HUES48 (cell line): ENCODE measurements around the gene NCKAP5.

ENCODE experiments used
- H3K27ac ChIP-seq: one replicate; pipeline ENCODE4 v1.7.0; 2013; ENCODE audit warnings: low read depth, low read length, inconsistent platforms
- H3K27me3 ChIP-seq: 2 replicates; pipeline ENCODE4 v1.6.1; 2013; ENCODE audit warnings: mild to moderate bottlenecking, low read length; ENCODE audit not compliant: control insufficient read depth, insufficient read depth
- H3K36me3 ChIP-seq: 2 replicates; pipeline ENCODE4 v1.6.1; 2013; ENCODE audit warnings: low read length; ENCODE audit not compliant: control insufficient read depth, insufficient read depth
- H3K4me1 ChIP-seq: 2 replicates; pipeline ENCODE4 v1.6.1; 2013; ENCODE audit warnings: mild to moderate bottlenecking, low read length; ENCODE audit not compliant: control insufficient read depth, insufficient read depth
- H3K4me3 ChIP-seq: 2 replicates; pipeline ENCODE4 v1.5.1; 2013; ENCODE audit warnings: mild to moderate bottlenecking, low read depth, low read length
- H3K9ac ChIP-seq: 2 replicates; pipeline ENCODE4 v1.6.1; 2013; ENCODE audit warnings: mild to moderate bottlenecking, low read depth, low read length, moderate library complexity
- H3K9me3 ChIP-seq: 2 replicates; pipeline ENCODE4 v1.6.1; 2013; ENCODE audit warnings: low read length; ENCODE audit not compliant: control insufficient read depth, insufficient read depth

The NCKAP5 gene

DNA sequence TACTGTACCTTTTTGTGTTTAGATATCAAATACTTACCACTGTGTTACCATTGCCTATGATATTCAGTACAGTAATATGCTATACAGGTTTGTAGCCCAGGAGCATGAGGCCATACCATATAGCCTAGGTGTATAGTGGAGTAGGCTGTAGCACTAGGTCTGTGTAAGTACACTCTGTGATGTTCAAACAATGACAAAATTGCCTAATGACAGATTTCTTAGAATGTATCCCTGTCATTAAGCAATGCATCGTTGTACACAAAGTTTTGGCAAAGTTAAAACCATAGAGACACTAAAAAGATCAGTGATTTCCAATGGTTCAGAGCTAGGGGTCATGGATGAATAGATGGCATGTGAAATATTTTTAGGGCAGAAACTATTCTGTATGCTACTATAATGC is 415.5 kb downstream of the NCKAP5 start:
- no peak overlapping the region for H3K27ac ChIP-seq
- no peak overlapping the region for H3K4me3 ChIP-seq
- no peak overlapping the region for H3K9ac ChIP-seq
- no peaks in the 10 kb centered on the region for H3K27me3 ChIP-seq
- H3K36me3 ChIP-seq, result no peaks in the 10 kb centered on the region
- H3K9me3 ChIP-seq, result no peaks in the 10 kb centered on the region; the same call in 1 of the 2 replicates
- H3K4me1 ChIP-seq, result peaks cover 7% of the 10 kb centered on the region; the same call in 1 of the 2 replicates

- Histone ChIP-seq H3K36me3 (no peaks in the 10 kb centered on the region), H3K27ac (no peak overlapping the region), H3K4me3 (no peak overlapping the region), H3K4me1 (peaks cover 7% of the 10 kb centered on the region; the same call in 1 of the 2 replicates), H3K9me3 (no peaks in the 10 kb centered on the region; the same call in 1 of the 2 replicates), H3K9ac (no peak overlapping the region), H3K27me3 (no peaks in the 10 kb centered on the region)
Measured at GRCh38 chr2:133148187-133148586, 420.1 kb downstream of the NCKAP5 start.

DNA sequence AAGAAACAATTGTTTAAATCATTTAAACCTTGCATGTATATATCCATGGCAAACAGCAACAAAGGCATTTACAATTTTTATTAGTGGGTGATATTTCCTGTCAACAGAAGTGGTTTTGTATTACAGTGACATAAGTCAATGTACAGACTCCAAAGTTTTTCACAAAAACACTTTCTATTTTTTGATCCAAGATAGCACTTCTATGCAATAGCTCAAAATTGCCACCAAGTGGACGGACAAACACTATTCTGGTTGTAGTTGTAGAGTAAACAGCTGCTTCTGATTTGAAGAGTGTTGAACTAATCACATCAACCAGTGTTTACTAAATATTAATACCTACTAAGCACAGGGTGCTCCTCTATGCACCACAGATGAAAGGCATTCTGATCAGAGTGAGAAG is 421.4 kb downstream of the NCKAP5 start:
- Histone ChIP-seq H3K27me3 (no peaks in the 10 kb centered on the region), H3K4me3 (no peak overlapping the region), H3K36me3 (no peaks in the 10 kb centered on the region)

GRCh38 chr2:133143645-133144044 is 424.6 kb downstream of the NCKAP5 start:
- Histone ChIP-seq H3K27ac (no peak overlapping the region), H3K4me1 (peaks cover 35% of the 10 kb centered on the region), H3K9me3 (no peaks in the 10 kb centered on the region), H3K9ac (no peak overlapping the region), H3K36me3 (no peaks in the 10 kb centered on the region), H3K27me3 (no peaks in the 10 kb centered on the region), H3K4me3 (no peak overlapping the region)

More for the DNA sequence above, 421.4 kb downstream of the NCKAP5 start:
- Histone ChIP-seq H3K4me1 (peaks cover 11% of the 10 kb centered on the region; the same call in 1 of the 2 replicates), H3K9ac (no peak overlapping the region), H3K9me3 (no peaks in the 10 kb centered on the region; the same call in 1 of the 2 replicates), H3K27ac (no peak overlapping the region)

DNA sequence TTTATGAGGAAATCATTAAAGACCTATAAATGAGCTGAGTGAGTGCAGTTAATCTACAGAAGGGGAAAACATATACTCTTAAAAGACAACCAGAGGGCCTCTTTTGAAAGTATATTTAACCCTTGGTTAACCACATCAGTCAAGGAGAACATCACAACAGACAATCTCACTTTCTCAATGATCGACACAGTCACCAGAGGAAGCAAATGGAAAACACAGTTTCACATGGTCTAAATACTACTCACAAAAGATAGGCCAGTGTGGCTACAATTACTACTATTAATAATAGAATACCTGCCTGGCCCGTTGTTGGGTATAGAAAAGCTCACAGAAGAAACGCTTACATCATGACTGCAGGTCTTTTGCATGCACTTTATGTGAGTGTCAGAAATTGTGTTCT is 426.2 kb downstream of the NCKAP5 start:
- Histone ChIP-seq H3K4me3 (no peak overlapping the region), H3K27ac (no peak overlapping the region), H3K27me3 (no peaks in the 10 kb centered on the region), H3K9me3 (no peaks in the 10 kb centered on the region), H3K4me1 (peaks cover 39% of the 10 kb centered on the region), H3K9ac (no peak overlapping the region), H3K36me3 (no peaks in the 10 kb centered on the region)

- Histone ChIP-seq H3K4me1 (peaks cover 39% of the 10 kb centered on the region), H3K9me3 (no peaks in the 10 kb centered on the region), H3K27me3 (no peaks in the 10 kb centered on the region), H3K27ac (peak overlapping the region; percentile 83), H3K9ac (no peak overlapping the region), H3K4me3 (peak overlapping the region; percentile 36; the same call in 1 of the 2 replicates), H3K36me3 (no peaks in the 10 kb centered on the region)
Measured at GRCh38 chr2:133140620-133141019, 427.6 kb downstream of the NCKAP5 start.

- Histone ChIP-seq H3K27me3 (no peaks in the 10 kb centered on the region), H3K4me1 (peaks cover 39% of the 10 kb centered on the region), H3K4me3 (peak overlapping the region; percentile 41), H3K36me3 (no peaks in the 10 kb centered on the region), H3K9me3 (no peaks in the 10 kb centered on the region), H3K9ac (no peak overlapping the region), H3K27ac (peak overlapping the region; percentile 86)
Measured at GRCh38 chr2:133139847-133140533, 428.3 kb downstream of the NCKAP5 start.

GRCh38 chr2:133138693-133139092 is 429.6 kb downstream of the NCKAP5 start:
- no peaks in the 10 kb centered on the region for H3K27me3 ChIP-seq
- no peak overlapping the region for H3K27ac ChIP-seq
- H3K9ac ChIP-seq, result 0 out of 2 replicates have a peak overlapping the region, but pooled peaks have one; percentile 10
- peaks cover 39% of the 10 kb centered on the region for H3K4me1 ChIP-seq
- H3K9me3 ChIP-seq, result no peaks in the 10 kb centered on the region
- no peak overlapping the region for H3K4me3 ChIP-seq
- H3K36me3 ChIP-seq, result no peaks in the 10 kb centered on the region

- no peak overlapping the region for H3K27ac ChIP-seq
- no peaks in the 10 kb centered on the region for H3K36me3 ChIP-seq
- H3K4me1 ChIP-seq, result peaks cover 18% of the 10 kb centered on the region
- H3K27me3 ChIP-seq, result no peaks in the 10 kb centered on the region
- no peak overlapping the region for H3K4me3 ChIP-seq
- H3K9ac ChIP-seq, result no peak overlapping the region
- H3K9me3 ChIP-seq, result no peaks in the 10 kb centered on the region
Measured at GRCh38 chr2:133135035-133135654, 433.1 kb downstream of the NCKAP5 start.

DNA sequence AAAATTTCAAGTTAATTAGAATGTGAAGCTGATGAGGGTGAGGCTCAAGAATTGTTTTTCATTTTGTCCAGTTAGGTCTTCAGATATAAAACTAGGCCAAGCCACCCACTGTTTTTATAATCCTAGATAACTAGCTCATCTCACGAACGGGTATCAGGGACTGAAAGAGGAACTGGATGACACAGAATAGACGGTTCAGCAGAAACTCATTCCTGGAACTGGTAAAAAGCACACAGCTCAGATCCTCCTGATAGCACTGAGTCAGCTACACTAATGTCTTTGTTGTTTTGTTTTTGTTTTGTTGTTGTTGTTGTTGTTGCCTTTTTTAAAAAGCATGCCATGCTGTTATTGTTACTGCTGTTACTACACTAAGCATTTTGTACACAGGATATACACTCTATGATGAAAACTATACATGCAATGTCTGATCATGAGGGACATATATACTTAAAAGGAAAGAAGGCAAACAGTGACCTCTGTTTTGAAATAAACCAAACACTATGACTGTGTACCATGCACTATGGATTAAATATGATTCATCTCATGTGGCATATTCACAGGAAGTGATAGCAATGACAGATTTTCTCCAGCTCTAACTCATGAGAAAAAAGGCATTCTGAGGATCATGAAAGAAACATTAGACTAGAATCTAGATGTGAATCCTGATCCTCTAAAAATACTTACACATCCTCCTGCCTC is 437.6 kb downstream of the NCKAP5 start:
- no peak overlapping the region for H3K27ac ChIP-seq
- no peak overlapping the region for H3K9ac ChIP-seq
- no peaks in the 10 kb centered on the region for H3K9me3 ChIP-seq
- H3K36me3 ChIP-seq, result no peaks in the 10 kb centered on the region
- no peaks in the 10 kb centered on the region for H3K4me1 ChIP-seq
- no peaks in the 10 kb centered on the region for H3K27me3 ChIP-seq
- no peak overlapping the region for H3K4me3 ChIP-seq

GRCh38 chr2:133124446-133124845 is 443.8 kb downstream of the NCKAP5 start:
- Histone ChIP-seq H3K4me3 (no peak overlapping the region), H3K27me3 (no peaks in the 10 kb centered on the region), H3K9ac (no peak overlapping the region), H3K27ac (no peak overlapping the region), H3K36me3 (no peaks in the 10 kb centered on the region), H3K9me3 (no peaks in the 10 kb centered on the region), H3K4me1 (no peaks in the 10 kb centered on the region)
